Esophagus squamous epithelium (tissue), 4 donors: ENCODE data around the gene SPX.

ENCODE experiments used
- POLR2A ChIP-seq, 4 donors: fragments of 450-650 bp; IDR thresholded peaks; one replicate each; pipeline ENCODE4 v1.6.1; 2017; ENCODE audit warnings: antibody characterized with exemption in 4 of 4, mild to moderate bottlenecking in 4 of 4, moderate library complexity in 3 of 4
- TF ChIP-seq, protein P1 (sequence below), 6 experiments: fragments of 450-650 bp in 4 of 6; fragments of 200-600 bp in 2 of 6; sonication (generic) in 2 of 6; IDR thresholded peaks; one replicate each; pipeline ENCODE4 v1.5.1; 2016 to 2019; ENCODE audit warnings: antibody characterized with exemption in 6 of 6, mild to moderate bottlenecking in 4 of 6, moderate library complexity in 4 of 6

- TF ChIP-seq, protein P1, sequence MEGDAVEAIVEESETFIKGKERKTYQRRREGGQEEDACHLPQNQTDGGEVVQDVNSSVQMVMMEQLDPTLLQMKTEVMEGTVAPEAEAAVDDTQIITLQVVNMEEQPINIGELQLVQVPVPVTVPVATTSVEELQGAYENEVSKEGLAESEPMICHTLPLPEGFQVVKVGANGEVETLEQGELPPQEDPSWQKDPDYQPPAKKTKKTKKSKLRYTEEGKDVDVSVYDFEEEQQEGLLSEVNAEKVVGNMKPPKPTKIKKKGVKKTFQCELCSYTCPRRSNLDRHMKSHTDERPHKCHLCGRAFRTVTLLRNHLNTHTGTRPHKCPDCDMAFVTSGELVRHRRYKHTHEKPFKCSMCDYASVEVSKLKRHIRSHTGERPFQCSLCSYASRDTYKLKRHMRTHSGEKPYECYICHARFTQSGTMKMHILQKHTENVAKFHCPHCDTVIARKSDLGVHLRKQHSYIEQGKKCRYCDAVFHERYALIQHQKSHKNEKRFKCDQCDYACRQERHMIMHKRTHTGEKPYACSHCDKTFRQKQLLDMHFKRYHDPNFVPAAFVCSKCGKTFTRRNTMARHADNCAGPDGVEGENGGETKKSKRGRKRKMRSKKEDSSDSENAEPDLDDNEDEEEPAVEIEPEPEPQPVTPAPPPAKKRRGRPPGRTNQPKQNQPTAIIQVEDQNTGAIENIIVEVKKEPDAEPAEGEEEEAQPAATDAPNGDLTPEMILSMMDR (IDR thresholded peaks at IDR 0.05): no peak
- TF ChIP-seq POLR2A (IDR thresholded peaks at IDR 0.05): no peak
These were observed 42.6 kb upstream of the SPX start for GRCh38 chr12:21483531-21483930.
